Lung (tissue), 12 donors: Measurements from ENCODE around the gene RNF10. TPM values are rescaled to one million over a fixed set of nuclear protein-coding genes. Genes with fewer than 3 reads are reported as not detected.
"Not testable (repeated sequence)": the region's sequence is repeated elsewhere in the genome, so short reads cannot be mapped to it uniquely, and the experiment has no call there.

Source experiments
- ATAC-seq: fragments of 200-7000 bp; cut with Tn5 transposase; one replicate; pipeline ENCODE4 v1.9.1; 2020; ENCODE audit warnings: moderate number of reproducible peaks; ENCODE audit not compliant: insufficient read depth, low FRiP score
- DNase-seq, 3 donors: peaks; one replicate each; pipeline ENCODE4 v3.0.0-alpha.2; 2013 to 2017
- H3K27ac ChIP-seq, 2 donors: one replicate each; pipeline ENCODE4 v1.5.1; 2013; ENCODE audit warnings: mild to moderate bottlenecking in 2 of 2, moderate library complexity in 2 of 2, control low read depth in 1 of 2, inconsistent platforms in 1 of 2, low read depth in 1 of 2, low read length in 1 of 2
- H3K27me3 ChIP-seq, 3 donors: one replicate each; pipeline ENCODE4 v1.5.1; 2013; ENCODE audit warnings: low read length in 2 of 3; ENCODE audit not compliant: control insufficient read depth in 3 of 3, insufficient read depth in 3 of 3
- H3K36me3 ChIP-seq, 4 donors: one replicate each; pipeline ENCODE4 v1.5.1; 2013; ENCODE audit warnings: low read length in 4 of 4, mild to moderate bottlenecking in 1 of 4, moderate library complexity in 1 of 4; ENCODE audit not compliant: control insufficient read depth in 4 of 4, insufficient read depth in 4 of 4
- H3K4me1 ChIP-seq, 5 donors: one replicate each; pipeline ENCODE4 v1.5.1; 2013; ENCODE audit warnings: low read length in 5 of 5, mild to moderate bottlenecking in 2 of 5, moderate library complexity in 1 of 5; ENCODE audit not compliant: control insufficient read depth in 5 of 5, insufficient read depth in 5 of 5
- H3K4me3 ChIP-seq: one replicate; pipeline ENCODE4 v1.5.1; 2013; ENCODE audit warnings: mild to moderate bottlenecking, control low read depth, moderate library complexity
- H3K9ac ChIP-seq, 2 donors: one replicate each; pipeline ENCODE4 v1.5.1; 2013; ENCODE audit warnings: low read length in 2 of 2, control low read depth in 1 of 2; ENCODE audit not compliant: insufficient read depth in 1 of 2
- H3K9me3 ChIP-seq, 4 donors: one replicate each; pipeline ENCODE4 v1.5.1; 2013; ENCODE audit warnings: low read length in 3 of 4, mild to moderate bottlenecking in 1 of 4, moderate library complexity in 1 of 4; ENCODE audit not compliant: control insufficient read depth in 4 of 4, insufficient read depth in 3 of 4
- WGBS, 2 donors: extraction: QIAGEN DNeasy Blood & Tissue Kit; methylation state at CpG; one replicate each; pipeline ENCODE4 v1.1.7; 2013; 5-methylcytosine and 5-hydroxymethylcytosine counted together
- polyA plus RNA-seq, 2 donors: library from polyadenylated mRNA; stranded (reverse); fragments of 200-250 nt; gene quantifications; one replicate each; pipeline ENCODE4 v1.2.1, GENCODE V29; 2013
- total RNA-seq, 2 donors: library from RNA; depleted of rRNA in 1 of 2; stranded (reverse); fragments of >200 nt in 1 of 2; gene quantifications; one replicate each; pipeline ENCODE4 v1.2.1, GENCODE V29; 2014 to 2021
- TF ChIP-seq, protein P1 (sequence below): IDR thresholded peaks from 2 replicates; pipeline ENCODE4 v1.5.1; 2012; ENCODE audit warnings: mild to moderate bottlenecking; ENCODE audit errors: control extremely low read depth, extremely low read depth
- donor health status: control.
- donor health status: control.
- donor health status: Bipolar disorder and iron deficiency.
- donor health status: healthy.
- donor health status: DM: yes; HTN: yes; CAD: no.

The RNF10 gene
- total and polyA plus RNA-seq, 4 donors = 112 to 207 (median 175) TPM

DNA sequence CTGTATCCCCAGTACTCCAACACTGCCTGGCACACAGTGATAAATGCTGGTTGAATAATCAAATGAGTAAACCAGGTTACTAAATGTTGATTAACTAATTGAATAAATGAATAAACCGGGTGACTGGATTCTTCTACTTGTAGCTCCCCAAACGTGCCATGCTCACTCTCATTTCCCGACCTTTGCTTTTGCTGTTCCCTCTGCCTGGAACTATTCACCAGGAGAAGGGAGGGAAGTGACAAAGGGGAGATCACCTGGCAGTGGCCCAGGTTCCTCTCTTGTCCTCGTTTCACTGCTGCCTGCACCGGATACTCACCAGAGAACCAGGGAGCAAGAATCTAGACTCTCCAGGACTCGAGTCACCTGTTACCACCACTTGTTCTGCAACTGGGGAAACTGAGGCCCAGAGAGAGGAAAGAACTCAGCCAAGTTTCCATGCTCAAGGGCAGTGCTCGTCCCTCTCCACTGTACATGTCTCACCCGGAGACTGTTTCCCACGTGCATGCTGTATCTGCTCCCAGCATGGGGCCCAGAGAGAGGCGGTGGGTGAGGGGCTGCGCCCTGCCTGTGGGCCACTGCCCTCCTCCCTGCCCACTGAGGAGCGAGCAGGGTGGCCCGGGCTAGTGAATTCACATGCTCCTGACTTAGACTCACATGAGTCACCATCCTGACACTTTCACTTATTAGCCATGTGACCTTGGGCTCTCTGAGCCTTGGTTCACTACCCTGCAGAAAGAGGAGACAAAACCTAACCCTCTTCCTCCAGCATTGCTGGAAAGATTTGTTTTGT is 64.7 kb downstream of the RNF10 start:
- WGBS, 2 donors = 51 to 70% methylated on average over 13 of the region's 13 CpGs
- peaks cover 0 to 5% (median 5%) of the 10 kb centered on the region in 3 donors for H3K27me3 ChIP-seq
- H3K9ac ChIP-seq = no peak overlapping the region
- no peak overlapping the region for H3K27ac ChIP-seq
- no peak overlapping the region for H3K4me3 ChIP-seq
- no peaks in the 10 kb centered on the region for H3K9me3 ChIP-seq
- TF ChIP-seq, protein P1, sequence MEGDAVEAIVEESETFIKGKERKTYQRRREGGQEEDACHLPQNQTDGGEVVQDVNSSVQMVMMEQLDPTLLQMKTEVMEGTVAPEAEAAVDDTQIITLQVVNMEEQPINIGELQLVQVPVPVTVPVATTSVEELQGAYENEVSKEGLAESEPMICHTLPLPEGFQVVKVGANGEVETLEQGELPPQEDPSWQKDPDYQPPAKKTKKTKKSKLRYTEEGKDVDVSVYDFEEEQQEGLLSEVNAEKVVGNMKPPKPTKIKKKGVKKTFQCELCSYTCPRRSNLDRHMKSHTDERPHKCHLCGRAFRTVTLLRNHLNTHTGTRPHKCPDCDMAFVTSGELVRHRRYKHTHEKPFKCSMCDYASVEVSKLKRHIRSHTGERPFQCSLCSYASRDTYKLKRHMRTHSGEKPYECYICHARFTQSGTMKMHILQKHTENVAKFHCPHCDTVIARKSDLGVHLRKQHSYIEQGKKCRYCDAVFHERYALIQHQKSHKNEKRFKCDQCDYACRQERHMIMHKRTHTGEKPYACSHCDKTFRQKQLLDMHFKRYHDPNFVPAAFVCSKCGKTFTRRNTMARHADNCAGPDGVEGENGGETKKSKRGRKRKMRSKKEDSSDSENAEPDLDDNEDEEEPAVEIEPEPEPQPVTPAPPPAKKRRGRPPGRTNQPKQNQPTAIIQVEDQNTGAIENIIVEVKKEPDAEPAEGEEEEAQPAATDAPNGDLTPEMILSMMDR = no peak
- DNase-seq = no peak
- no peaks in the 10 kb centered on the region for H3K36me3 ChIP-seq
- peaks cover 0 to 2% (median 0%) of the 10 kb centered on the region in 5 donors for H3K4me1 ChIP-seq
- ATAC-seq = no peak

DNA sequence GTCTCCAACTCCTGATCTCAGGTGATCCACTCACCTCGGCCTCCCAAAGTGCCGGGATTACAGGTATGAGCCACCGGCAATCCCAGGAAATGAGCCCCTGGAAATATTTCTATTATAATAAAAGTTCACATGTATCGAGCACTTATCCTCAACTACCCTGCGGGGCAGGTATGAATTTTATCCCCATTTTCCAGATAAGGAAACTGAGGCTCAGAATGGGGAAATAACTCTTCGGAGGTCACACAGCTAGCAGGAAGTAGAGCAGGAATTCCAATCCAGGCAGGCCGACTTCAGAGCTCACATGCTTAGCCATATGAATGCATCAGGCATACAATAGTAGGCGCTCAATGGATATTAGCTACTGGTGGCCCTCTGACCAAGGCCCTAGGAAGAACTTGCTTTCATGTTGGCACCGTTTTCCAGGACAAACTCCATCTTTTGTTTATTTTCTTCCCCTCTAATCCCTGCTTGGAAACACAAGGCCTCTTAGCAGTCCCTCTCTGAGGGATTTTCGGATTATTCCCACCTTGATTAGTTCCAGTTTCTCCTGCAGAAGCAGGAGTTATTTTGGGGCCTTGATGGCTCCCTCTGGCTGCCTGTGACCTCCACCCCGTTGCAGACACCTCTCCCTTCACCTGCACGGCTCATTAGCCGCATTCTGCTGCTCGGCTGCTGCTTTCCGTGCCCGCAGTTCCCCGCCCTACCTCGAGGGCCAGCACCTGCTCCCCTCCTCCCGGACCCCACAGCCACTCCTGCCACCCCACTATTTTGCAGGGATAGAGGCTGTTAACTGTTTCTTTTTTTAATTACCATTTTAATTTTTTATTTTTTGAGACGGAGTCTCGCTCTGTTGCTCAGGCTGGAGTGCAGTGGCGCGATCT is 65.8 kb downstream of the RNF10 start:
- Histone ChIP-seq H3K4me3 (no peak overlapping the region), H3K9me3 (no peaks in the 10 kb centered on the region), H3K36me3 (no peaks in the 10 kb centered on the region), H3K4me1 (peaks cover 0 to 2% (median 0%) of the 10 kb centered on the region in 5 donors), H3K27ac (no peak overlapping the region), H3K9ac (no peak overlapping the region), H3K27me3 (peaks cover 0 to 5% (median 5%) of the 10 kb centered on the region in 3 donors)
- 80 to 86% methylated on average over 23 of the region's 23 CpGs for WGBS, 2 donors
- DNase-seq = no peak
- TF ChIP-seq, protein P1 = no peak
- no peak for ATAC-seq

DNA sequence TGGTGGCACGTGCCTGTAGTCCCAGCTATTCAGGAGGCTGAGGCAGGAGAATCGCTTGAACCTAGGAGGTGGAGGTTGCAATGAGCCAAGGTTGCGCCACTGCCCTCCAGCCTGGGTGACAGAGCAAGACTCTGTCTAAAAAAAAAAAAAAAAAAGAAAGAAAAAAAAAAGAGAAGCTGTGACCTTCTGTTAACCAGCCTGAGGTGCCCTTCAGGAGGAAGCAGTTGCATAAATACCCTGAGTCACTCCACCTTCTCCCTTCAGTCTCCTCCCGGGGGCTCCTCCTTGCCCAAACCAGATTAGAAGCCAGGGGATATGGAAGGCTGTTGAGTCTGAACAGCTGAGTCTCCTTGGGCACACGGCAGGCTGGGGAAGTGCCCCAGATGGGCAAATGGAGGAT is 68.3 kb downstream of the RNF10 start:
- not testable (repeated sequence) for H3K4me1 ChIP-seq, ATAC-seq

DNA sequence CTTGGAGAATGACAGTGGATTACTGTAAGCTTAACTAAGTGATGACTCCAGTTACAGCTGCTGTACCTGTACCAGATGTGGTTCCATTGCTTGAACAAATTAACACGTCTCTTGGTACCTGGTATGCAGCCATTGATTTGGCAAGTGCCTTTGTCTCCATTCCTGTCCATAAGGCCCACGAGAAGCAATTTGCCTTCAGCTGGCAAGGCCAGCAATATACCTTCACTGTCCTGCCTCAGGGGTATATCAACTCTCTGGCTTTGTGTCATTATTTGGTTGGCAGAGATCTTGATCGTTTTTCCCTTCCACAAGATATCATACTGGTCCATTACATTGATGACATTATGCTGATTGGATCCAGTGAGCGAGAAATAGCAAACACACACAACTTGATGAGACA is 76.4 kb downstream of the RNF10 start:
- DNase-seq = no peak
- Histone ChIP-seq H3K4me1 (no peaks in the 10 kb centered on the region), H3K27me3 (no peaks in the 10 kb centered on the region), H3K4me3 (no peak overlapping the region), H3K9me3 (no peaks in the 10 kb centered on the region), H3K36me3 (no peaks in the 10 kb centered on the region), H3K9ac (no peak overlapping the region), H3K27ac (no peak overlapping the region)
- no peak for ATAC-seq
- TF ChIP-seq, protein P1 = no peak
- WGBS, 2 donors = 76 to 87% methylated on average over 4 of the region's 4 CpGs

More for the DNA sequence above, 68.3 kb downstream of the RNF10 start:
- H3K27ac ChIP-seq, H3K4me3 ChIP-seq, DNase-seq, H3K27me3 ChIP-seq, H3K9me3 ChIP-seq, H3K36me3 ChIP-seq, H3K9ac ChIP-seq: not testable (repeated sequence)
- 30 to 46% methylated on average over 5 of the region's 5 CpGs for WGBS, 2 donors

DNA sequence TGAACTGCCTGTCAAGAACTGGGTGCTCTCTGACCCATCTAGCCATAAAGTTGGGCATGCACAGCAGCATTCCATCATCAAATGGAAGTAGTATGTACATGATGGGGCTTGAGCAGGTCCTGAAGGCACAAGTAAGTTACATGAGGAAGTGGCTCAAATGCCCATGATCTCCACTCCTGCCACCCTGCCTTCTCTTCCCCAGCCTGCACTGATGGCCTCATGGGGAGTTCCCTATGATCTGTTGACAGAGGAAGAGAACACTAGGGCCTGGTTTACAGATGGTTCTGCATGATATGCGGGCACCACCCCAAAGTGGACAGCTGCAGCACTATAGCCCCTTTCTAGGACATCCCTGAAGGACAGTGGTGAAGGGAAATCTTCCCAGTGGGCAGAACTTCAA is 77.4 kb downstream of the RNF10 start:
- 78 to 82% methylated on average over 1 of the region's 1 CpG for WGBS, 2 donors
- not testable (repeated sequence) for H3K9ac ChIP-seq, H3K27me3 ChIP-seq, ATAC-seq, H3K27ac ChIP-seq, H3K4me3 ChIP-seq, H3K36me3 ChIP-seq, DNase-seq, H3K4me1 ChIP-seq, H3K9me3 ChIP-seq
